GM12878 (cell line): ENCODE measurements around the gene SOCS4.

ENCODE experiments used
- ASH2L ChIP-seq: fragments of 300-600, 200-600 bp; sonication (generic); IDR thresholded peaks from 2 replicates; pipeline ENCODE4 v1.6.1; 2017; ENCODE audit warnings: low read depth, mild to moderate bottlenecking, borderline replicate concordance
- IKZF2 ChIP-seq, 2 experiments: fragments of 450-650 bp; IDR thresholded peaks; 2 replicates each; pipeline ENCODE4 v1.6.1; 2017; ENCODE audit warnings: mild to moderate bottlenecking in 2 of 2, moderate library complexity in 2 of 2
- RAD21 ChIP-seq: IDR thresholded peaks from 2 replicates; pipeline ENCODE4 v1.6.1; 2011; ENCODE audit warnings: mild to moderate bottlenecking, low read depth, low read length, moderate library complexity; ENCODE audit not compliant: insufficient read depth
- SMC3 ChIP-seq: IDR thresholded peaks from 2 replicates; pipeline ENCODE4 v1.6.1; 2011; ENCODE audit warnings: low read length, improper control_type of control experiment, borderline replicate concordance
- SUZ12 ChIP-seq: fragments of 200-600 bp; sonication (generic); IDR thresholded peaks from one replicate; pipeline ENCODE4 v1.6.1; 2018; ENCODE audit warnings: antibody characterized with exemption, mild to moderate bottlenecking; ENCODE audit not compliant: unreplicated experiment

DNA sequence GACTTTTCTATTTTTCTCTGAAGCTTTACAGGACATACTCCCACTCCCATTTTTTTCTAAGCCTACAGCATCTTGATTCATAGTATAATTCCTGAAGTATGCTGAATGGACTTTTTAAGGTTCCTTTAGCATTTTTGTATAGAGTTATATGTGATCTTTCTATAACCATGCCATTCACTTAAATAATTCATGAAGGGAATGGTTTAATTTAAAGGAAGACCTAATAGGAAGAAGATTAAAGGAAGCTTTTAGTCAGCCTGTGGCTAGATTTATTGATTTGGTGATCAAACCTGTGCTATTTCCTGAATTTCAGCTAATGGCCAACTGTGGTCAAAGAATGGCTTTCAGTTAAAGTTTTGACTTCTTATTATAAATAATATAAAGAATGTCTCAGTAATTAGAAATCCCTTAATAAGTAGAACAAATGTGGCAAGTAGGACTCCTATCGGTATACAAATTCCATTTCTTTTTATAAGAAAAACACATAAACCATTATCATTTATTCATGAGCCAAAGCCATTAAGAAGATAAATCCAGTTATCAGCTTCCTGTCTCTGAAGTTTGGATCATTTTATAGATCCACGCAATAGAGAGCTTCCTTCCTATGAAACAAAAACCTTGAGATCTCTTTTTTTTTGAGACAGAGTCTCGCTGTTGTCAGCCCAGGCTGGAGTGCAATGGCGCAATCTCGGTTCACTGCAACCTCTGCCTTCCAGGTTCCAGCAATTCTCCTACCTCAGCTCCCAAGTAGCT, 20.4 kb downstream of the SOCS4 start:
- TF ChIP-seq ASH2L = no peak
- no peak for TF ChIP-seq IKZF2 (IDR thresholded peaks at IDR 0.05)
- no peak for TF ChIP-seq SMC3
- no peak for TF ChIP-seq RAD21
- TF ChIP-seq SUZ12 = no peak
